B cell (primary cell): ENCODE data around the gene HDGFL2. TPM values are rescaled to one million over a fixed set of nuclear protein-coding genes. Genes with fewer than 3 reads are reported as not detected.

Experiments
- ATAC-seq: fragments of 200-7000 bp; cut with Tn5 transposase; one replicate; pipeline ENCODE4 v1.10.0; 2021; ENCODE audit warnings: low read depth, mild to moderate bottlenecking, moderate number of reproducible peaks, moderate library complexity
- CTCF ChIA-PET: fragments of 350-600 bp; sonication (Branson Sonifier 250); formaldehyde crosslinking; loops from one replicate; lab custom pipeline; 2021; ENCODE audit warnings: antibody characterized with exemption, inconsistent platforms; lab: Charles Lee
- POLR2A ChIA-PET: fragments of 350-600 bp; sonication (Branson Sonifier 250); formaldehyde crosslinking; loops from one replicate; lab custom pipeline; 2021; ENCODE audit warnings: antibody characterized with exemption; lab: Charles Lee
- DNase-seq: peaks from one replicate; pipeline ENCODE4 v3.0.0; 2013
- H2AFZ ChIP-seq: 2 replicates; pipeline ENCODE4 v1.6.1; 2012; ENCODE audit warnings: mild to moderate bottlenecking, low read depth, low read length; ENCODE audit not compliant: insufficient read depth, poor library complexity, severe bottlenecking
- H3K27ac ChIP-seq, 2 donors: 1 replicate in 1 of 2; 2 replicates in 1 of 2; pipeline ENCODE4 v1.5.1; 2012 to 2013; ENCODE audit warnings: low read length in 2 of 2, mild to moderate bottlenecking in 2 of 2, moderate library complexity in 1 of 2
- H3K27me3 ChIP-seq, 4 experiments: fragments of 200-600 bp in 1 of 4; sonication (generic) in 1 of 4; replicated peaks in 1 of 4; 1 replicate in 2 of 4; 2 replicates in 2 of 4; pipeline versions ENCODE4 v1.6.1 to v1.7.0; 2013 to 2016; ENCODE audit warnings: low read length in 3 of 4, mild to moderate bottlenecking in 2 of 4, mixed read lengths in 1 of 4, moderate library complexity in 1 of 4; ENCODE audit not compliant: insufficient read depth in 4 of 4, control insufficient read depth in 3 of 4; ENCODE audit errors: control extremely low read depth in 1 of 4
- H3K36me3 ChIP-seq, 2 experiments: replicated peaks in 1 of 2; 1 replicate in 1 of 2; 2 replicates in 1 of 2; pipeline versions ENCODE4 v1.6.1 to v1.7.1; 2013; ENCODE audit warnings: low read length in 1 of 2; ENCODE audit not compliant: insufficient read depth in 2 of 2, control insufficient read depth in 1 of 2; ENCODE audit errors: control extremely low read depth in 1 of 2, extremely low read depth in 1 of 2
- H3K4me1 ChIP-seq, 2 donors: fragments of 200-600 bp in 1 of 2; sonication (generic) in 1 of 2; 1 replicate in 1 of 2; 2 replicates in 1 of 2; pipeline versions ENCODE4 v1.5.1 to v1.6.1; 2013 to 2017; ENCODE audit warnings: low read length in 2 of 2; ENCODE audit not compliant: control insufficient read depth in 2 of 2, insufficient read depth in 2 of 2
- H3K4me2 ChIP-seq: replicated peaks from 2 replicates; pipeline ENCODE3; 2012; ENCODE audit warnings: mild to moderate bottlenecking, low read depth, low read length; ENCODE audit not compliant: poor library complexity, severe bottlenecking
- H3K4me3 ChIP-seq, 5 experiments: fragments of 200-600 bp in 1 of 5; sonication (generic) in 1 of 5; 1 replicate in 3 of 5; 2 replicates in 2 of 5; pipeline versions ENCODE4 v1.5.1 to v1.7.0; 2011 to 2016; ENCODE audit warnings: low read length in 4 of 5, mild to moderate bottlenecking in 4 of 5, low read depth in 2 of 5, control low read depth in 1 of 5, moderate library complexity in 1 of 5; ENCODE audit not compliant: insufficient read depth in 1 of 5; ENCODE audit errors: control extremely low read depth in 1 of 5, extremely low read depth in 1 of 5
- H3K79me2 ChIP-seq: fragments of 200-600 bp; sonication (generic); one replicate; pipeline ENCODE4 v1.6.0; 2016; ENCODE audit warnings: low read length; ENCODE audit not compliant: control insufficient read depth, insufficient read depth
- H3K9ac ChIP-seq: fragments of 200-600 bp; sonication (generic); 2 replicates; pipeline ENCODE4 v1.6.1; 2017; ENCODE audit warnings: mild to moderate bottlenecking, low read length, moderate library complexity
- H3K9me3 ChIP-seq, 3 donors: one replicate each; pipeline versions ENCODE4 v1.6.1 to v1.7.1; 2013; ENCODE audit warnings: low read length in 2 of 3; ENCODE audit not compliant: control insufficient read depth in 2 of 3, insufficient read depth in 1 of 3; ENCODE audit errors: control extremely low read depth in 1 of 3
- H4K20me1 ChIP-seq: 2 replicates; pipeline ENCODE4 v1.6.0; 2012; ENCODE audit warnings: mild to moderate bottlenecking, low read length; ENCODE audit not compliant: insufficient read depth, control insufficient read depth, poor library complexity, severe bottlenecking
- H3K27ac Mint-ChIP-seq: one replicate; pipeline ENCODE4 v1.8.0; 2021; ENCODE audit warnings: mixed read lengths
- H3K27me3 Mint-ChIP-seq: one replicate; pipeline ENCODE4 v1.8.0; 2021; ENCODE audit warnings: mixed read lengths
- H3K4me1 Mint-ChIP-seq: one replicate; pipeline ENCODE4 v1.8.0; 2021; ENCODE audit warnings: mixed read lengths
- H3K4me3 Mint-ChIP-seq: one replicate; pipeline ENCODE4 v1.8.0; 2021; ENCODE audit warnings: mixed read lengths
- H3K9me3 Mint-ChIP-seq: one replicate; pipeline ENCODE4 v1.8.0; 2022; ENCODE audit warnings: mixed read lengths; ENCODE audit not compliant: insufficient read depth
- EZH2 ChIP-seq: IDR thresholded peaks from 2 replicates; pipeline ENCODE4 v1.6.1; 2012; ENCODE audit warnings: borderline replicate concordance, low read depth, mild to moderate bottlenecking, moderate library complexity, low read length; ENCODE audit not compliant: insufficient read depth, poor library complexity, severe bottlenecking
- WGBS: methylation state at CpG from one replicate; pipeline ENCODE4 v1.1.5; 2013; ENCODE audit warnings: missing lambda C conversion rate; ENCODE audit not compliant: insufficient coverage; 5-methylcytosine and 5-hydroxymethylcytosine counted together
- intact Hi-C: fragments of 100-400 bp; cut with micrococcal nuclease; formaldehyde crosslinking; loops from one replicate; pipeline ENCODE4 v1.10.0; 2022
- polyA plus RNA-seq: library from polyadenylated mRNA; depleted of rRNA; stranded (reverse); fragments of >200 nt; gene quantifications from 2 replicates; pipeline ENCODE4 v1.2.3, GENCODE V29; 2012
- total RNA-seq, 2 donors: library from RNA; stranded (reverse); fragments of 120-200 nt in 1 of 2; gene quantifications; 1 replicate in 1 of 2; 2 replicates in 1 of 2; pipeline versions ENCODE4 v1.2.3 to v1.2.4, GENCODE V29; 2013 to 2022
- TF ChIP-seq, protein P1 (sequence below): fragments of 200-600 bp; IDR thresholded peaks from one replicate; pipeline ENCODE4 v1.8.0; 2022; ENCODE audit warnings: antibody characterized with exemption, mild to moderate bottlenecking

Gene HDGFL2
- total and polyA plus RNA-seq, 2 donors (not counting 1 experiment from before 2014, with no cell fraction given): 18.4 to 49.9 TPM

DNA sequence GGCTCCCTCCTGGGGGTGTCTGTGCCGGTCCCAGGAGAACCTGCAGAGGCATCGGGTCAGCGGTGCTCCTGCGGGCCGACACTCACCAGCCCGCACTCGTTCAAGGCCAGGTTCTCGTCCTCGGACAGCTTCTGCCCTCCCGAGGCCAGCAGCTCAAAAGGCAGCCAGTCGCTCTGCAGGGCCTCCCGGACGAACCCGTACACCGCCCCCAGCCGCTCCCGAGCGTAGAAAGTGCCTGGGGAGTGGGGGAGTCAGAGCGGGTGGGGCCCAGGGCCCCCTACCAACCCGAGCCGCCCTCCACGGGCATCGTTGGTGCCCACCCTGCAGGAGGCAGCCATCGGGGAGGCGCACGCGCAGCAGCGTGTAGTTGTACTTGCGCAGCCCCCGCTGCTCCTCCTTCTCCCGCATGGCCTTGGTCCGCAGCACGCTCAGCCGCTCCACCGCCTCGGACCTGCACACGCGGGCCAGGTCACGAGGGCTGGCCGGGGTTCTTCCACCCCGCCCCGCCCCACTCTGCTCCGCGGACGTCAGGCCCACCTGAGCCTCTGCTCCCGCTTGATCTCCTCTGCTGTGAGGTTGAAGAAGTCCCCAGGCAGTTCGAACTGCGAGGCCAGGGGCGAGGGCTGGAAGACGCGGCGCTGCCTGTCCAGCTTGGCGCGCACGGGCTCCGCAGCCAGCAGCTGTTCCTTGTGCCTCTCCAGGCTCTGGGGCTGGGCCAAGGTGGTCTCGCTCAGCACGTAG is 26.0 kb upstream of the HDGFL2 start:
- CTCF ChIA-PET: no interaction called here
- ATAC-seq (no peak), DNase-seq (peak; percentile 15)
- Mint-ChIP-seq H3K9me3 (no peaks in the 10 kb centered on the region), H3K4me1 (peaks cover 14% of the 10 kb centered on the region), H3K4me3 (no peak overlapping the region), H3K27me3 (no peaks in the 10 kb centered on the region), H3K27ac (no peak overlapping the region)
- 97% methylated on average over 51 of the region's 58 CpGs for WGBS
- Histone ChIP-seq H3K27ac (no peak overlapping the region), H3K4me2 (no peak overlapping the region), H3K9ac (no peak overlapping the region), H3K27me3 (no peaks in the 10 kb centered on the region), H2AFZ (no peak overlapping the region), H3K36me3 (peaks cover 1 to 56% of the 10 kb centered on the region in 2 experiments), H3K9me3 (no peaks in the 10 kb centered on the region), H3K4me3 (no peak overlapping the region), H4K20me1 (peaks cover 6% of the 10 kb centered on the region), H3K4me1 (peaks cover 8 to 13% of the 10 kb centered on the region in 2 donors), H3K79me2 (no peaks in the 10 kb centered on the region)
- POLR2A ChIA-PET: no interaction called here
- intact Hi-C loops: no loop called here
- TF ChIP-seq, protein P1, sequence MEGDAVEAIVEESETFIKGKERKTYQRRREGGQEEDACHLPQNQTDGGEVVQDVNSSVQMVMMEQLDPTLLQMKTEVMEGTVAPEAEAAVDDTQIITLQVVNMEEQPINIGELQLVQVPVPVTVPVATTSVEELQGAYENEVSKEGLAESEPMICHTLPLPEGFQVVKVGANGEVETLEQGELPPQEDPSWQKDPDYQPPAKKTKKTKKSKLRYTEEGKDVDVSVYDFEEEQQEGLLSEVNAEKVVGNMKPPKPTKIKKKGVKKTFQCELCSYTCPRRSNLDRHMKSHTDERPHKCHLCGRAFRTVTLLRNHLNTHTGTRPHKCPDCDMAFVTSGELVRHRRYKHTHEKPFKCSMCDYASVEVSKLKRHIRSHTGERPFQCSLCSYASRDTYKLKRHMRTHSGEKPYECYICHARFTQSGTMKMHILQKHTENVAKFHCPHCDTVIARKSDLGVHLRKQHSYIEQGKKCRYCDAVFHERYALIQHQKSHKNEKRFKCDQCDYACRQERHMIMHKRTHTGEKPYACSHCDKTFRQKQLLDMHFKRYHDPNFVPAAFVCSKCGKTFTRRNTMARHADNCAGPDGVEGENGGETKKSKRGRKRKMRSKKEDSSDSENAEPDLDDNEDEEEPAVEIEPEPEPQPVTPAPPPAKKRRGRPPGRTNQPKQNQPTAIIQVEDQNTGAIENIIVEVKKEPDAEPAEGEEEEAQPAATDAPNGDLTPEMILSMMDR: no peak
- TF ChIP-seq EZH2: no peak

DNA sequence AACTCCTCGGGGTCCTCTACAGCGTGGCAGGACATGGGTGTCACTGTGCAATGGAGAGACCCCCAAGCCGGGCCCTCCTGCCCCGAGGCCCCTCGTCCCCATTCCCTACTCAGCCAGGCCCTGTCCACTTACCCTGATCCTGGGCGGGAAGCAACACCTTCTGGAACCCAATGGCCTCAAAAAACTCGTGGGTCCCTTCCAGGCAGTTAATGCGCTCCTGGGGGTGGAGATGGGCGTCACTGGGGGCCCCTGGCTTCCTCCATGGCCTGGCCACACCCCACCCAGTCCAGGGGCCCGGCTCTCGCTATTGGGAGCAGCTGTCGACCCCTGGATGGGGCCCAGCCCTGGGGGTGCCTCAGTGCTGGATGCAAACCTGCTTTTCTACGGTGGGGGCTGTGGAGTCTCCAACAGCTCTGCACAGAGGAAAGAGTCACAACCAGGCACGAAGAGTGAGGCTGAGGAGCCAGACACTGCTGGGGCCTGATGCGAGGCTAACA is 25.3 kb upstream of the HDGFL2 start:
- ChIA-PET POLR2A (no interaction called here), CTCF (no interaction called here)
- Mint-ChIP-seq H3K4me3 (no peak overlapping the region), H3K4me1 (peaks cover 14% of the 10 kb centered on the region), H3K27me3 (no peaks in the 10 kb centered on the region), H3K27ac (no peak overlapping the region), H3K9me3 (no peaks in the 10 kb centered on the region)
- Histone ChIP-seq H3K36me3 (peaks cover 1 to 60% of the 10 kb centered on the region in 2 experiments), H3K27ac (no peak overlapping the region), H3K9me3 (no peaks in the 10 kb centered on the region), H4K20me1 (peaks cover 6% of the 10 kb centered on the region), H2AFZ (no peak overlapping the region), H3K9ac (no peak overlapping the region), H3K4me2 (no peak overlapping the region), H3K4me1 (peaks cover 8 to 12% of the 10 kb centered on the region in 2 donors), H3K27me3 (no peaks in the 10 kb centered on the region), H3K4me3 (no peak overlapping the region), H3K79me2 (no peaks in the 10 kb centered on the region)
- TF ChIP-seq, protein P1: no peak
- TF ChIP-seq EZH2: no peak
- intact Hi-C loops: no loop called here
- 90% methylated on average over 14 of the region's 15 CpGs for whole genome bisulfite sequencing
- DNase-seq: no peak
- ATAC-seq: no peak
